ENCODE measurements around the gene LAX1. TPM values are rescaled to one million over a fixed set of nuclear protein-coding genes. Genes with fewer than 3 reads are reported as not detected.

LAX1 gene
- total RNA-seq, 2 experiments from 2014 or later: 14.0 to 14.3 TPM

Other genes with a start within 250 kb of the LAX1 start
- gene ATP2B4, start 138.4 kb upstream of the LAX1 start, total RNA-seq: 10 to 100 TPM; 48.1 to 52.7 TPM
- 10 to 100 TPM; 18.6 to 20.4 TPM for gene ZBED6, start 30.4 kb downstream of the LAX1 start, total RNA-seq
- 10 to 100 TPM; 90.2 to 91.8 TPM for gene ZC3H11A, start 30.4 kb downstream of the LAX1 start, total RNA-seq
- gene SNRPE, start 96.4 kb downstream of the LAX1 start, total RNA-seq: 100 to 1,000 TPM; 327 to 339 TPM